Keratinocyte (primary cell): ENCODE measurements around the gene PER1. TPM values are rescaled to one million over a fixed set of nuclear protein-coding genes. Genes with fewer than 3 reads are reported as not detected.

Experiments used
- DNase-seq: peaks from one replicate; pipeline ENCODE4 v3.0.0-alpha.2; 2011; ENCODE audit warnings: low read depth, missing footprints, low spot score
- FAIRE-seq: peaks from 2 replicates; lab custom pipeline; 2011; peaks lifted over from hg19 to GRCh38; lab: Jason Lieb, UNC
- H2AFZ ChIP-seq: 2 replicates; pipeline ENCODE4 v1.6.0; 2012; ENCODE audit warnings: low read length, control low read depth, inconsistent platforms; ENCODE audit not compliant: control insufficient read depth
- H3K27ac ChIP-seq: 2 replicates; pipeline ENCODE4 v1.5.1; 2011; ENCODE audit warnings: low read length; ENCODE audit not compliant: control insufficient read depth, insufficient read depth
- H3K27me3 ChIP-seq: 3 replicates; pipeline ENCODE4 v1.6.0; 2011; ENCODE audit warnings: low read length; ENCODE audit not compliant: control insufficient read depth, insufficient read depth; ENCODE audit errors: extremely low read depth
- H3K36me3 ChIP-seq, 2 experiments: 2 replicates in 1 of 2; 3 replicates in 1 of 2; pipeline ENCODE4 v1.5.1; 2011; ENCODE audit warnings: low read length in 2 of 2, mild to moderate bottlenecking in 1 of 2; ENCODE audit not compliant: control insufficient read depth in 2 of 2, insufficient read depth in 2 of 2; ENCODE audit errors: extremely low read depth in 1 of 2
- H3K4me1 ChIP-seq: 3 replicates; pipeline ENCODE4 v1.5.1; 2011; ENCODE audit warnings: low read length; ENCODE audit not compliant: control insufficient read depth, insufficient read depth; ENCODE audit errors: extremely low read depth
- H3K4me2 ChIP-seq: 3 replicates; pipeline ENCODE4 v1.6.0; 2011; ENCODE audit warnings: low read depth, low read length; ENCODE audit not compliant: control insufficient read depth, insufficient read depth; ENCODE audit errors: extremely low read depth
- H3K4me3 ChIP-seq, 3 experiments: fragments of 200-600 bp in 1 of 3; sonication (generic) in 1 of 3; 2 replicates in 2 of 3; 3 replicates in 1 of 3; pipeline ENCODE4 v1.5.1; 2011 to 2016; ENCODE audit warnings: low read length in 3 of 3, mild to moderate bottlenecking in 3 of 3, control low read depth in 2 of 3, inconsistent platforms in 1 of 3, low read depth in 1 of 3, mixed read lengths in 1 of 3, mixed run types in 1 of 3, moderate library complexity in 1 of 3; ENCODE audit not compliant: control insufficient read depth in 2 of 3, insufficient read depth in 2 of 3; ENCODE audit errors: extremely low read depth in 1 of 3
- H3K79me2 ChIP-seq: 2 replicates; pipeline ENCODE4 v1.6.0; 2012; ENCODE audit warnings: low read length; ENCODE audit not compliant: control insufficient read depth, insufficient read depth
- H3K9ac ChIP-seq: 3 replicates; pipeline ENCODE4 v1.6.0; 2011; ENCODE audit warnings: low read length; ENCODE audit not compliant: control insufficient read depth, insufficient read depth; ENCODE audit errors: extremely low read depth
- H3K9me1 ChIP-seq: 3 replicates; pipeline ENCODE4 v1.6.0; 2011; ENCODE audit warnings: low read length; ENCODE audit not compliant: control insufficient read depth, insufficient read depth; ENCODE audit errors: extremely low read depth
- H3K9me3 ChIP-seq: 2 replicates; pipeline ENCODE4 v1.5.1; 2012; ENCODE audit warnings: low read depth, low read length; ENCODE audit not compliant: control insufficient read depth
- H4K20me1 ChIP-seq: 3 replicates; pipeline ENCODE4 v1.6.0; 2011; ENCODE audit warnings: low read length; ENCODE audit not compliant: control insufficient read depth, insufficient read depth; ENCODE audit errors: extremely low read depth
- EZH2 ChIP-seq: IDR thresholded peaks from one replicate; pipeline ENCODE4 v1.6.1; 2012; ENCODE audit warnings: inconsistent platforms, mild to moderate bottlenecking, low read length, moderate library complexity
- dilution Hi-C: fragments of 300-500 bp; cut with MboI; formaldehyde crosslinking; loops from one replicate; pipeline ENCODE4 v1.7.0; 2020; ENCODE audit warnings: low sequenced_read_pairs; ENCODE audit not compliant: extremely low pct_ligation_motif_present
- polyA plus RNA-seq, 5 experiments: library from polyadenylated mRNA; depleted of rRNA in 3 of 5; stranded (reverse) in 3 of 5; stranded (forward) in 1 of 5; unstranded in 1 of 5; fragments of >200 nt; gene quantifications; 1 replicate in 1 of 5; 2 replicates in 3 of 5; 3 replicates in 1 of 5; pipeline versions ENCODE4 v1.2.1 to v1.2.3, GENCODE V29; 2011 to 2012; ENCODE audit warnings: missing spikeins in 2 of 5, low read depth in 1 of 5, low replicate concordance in 1 of 5
- TF ChIP-seq, protein P1 (sequence below), 3 experiments: IDR thresholded peaks in 1 of 3; conservative IDR thresholded peaks in 1 of 3; optimal IDR thresholded peaks in 1 of 3; 2 replicates in 2 of 3; 3 replicates in 1 of 3; pipeline versions ENCODE3 to v1.5.1; 2011; ENCODE audit warnings: low read length in 3 of 3, mild to moderate bottlenecking in 3 of 3, moderate library complexity in 2 of 3, control low read depth in 1 of 3, inconsistent platforms in 1 of 3; ENCODE audit not compliant: insufficient read depth in 2 of 3; ENCODE audit errors: extremely low read depth in 1 of 3

PER1 gene
- polyA plus RNA-seq, 1 donor (not counting 4 experiments of a cell fraction or from before 2014, with no cell fraction given): 15.1 TPM

DNA sequence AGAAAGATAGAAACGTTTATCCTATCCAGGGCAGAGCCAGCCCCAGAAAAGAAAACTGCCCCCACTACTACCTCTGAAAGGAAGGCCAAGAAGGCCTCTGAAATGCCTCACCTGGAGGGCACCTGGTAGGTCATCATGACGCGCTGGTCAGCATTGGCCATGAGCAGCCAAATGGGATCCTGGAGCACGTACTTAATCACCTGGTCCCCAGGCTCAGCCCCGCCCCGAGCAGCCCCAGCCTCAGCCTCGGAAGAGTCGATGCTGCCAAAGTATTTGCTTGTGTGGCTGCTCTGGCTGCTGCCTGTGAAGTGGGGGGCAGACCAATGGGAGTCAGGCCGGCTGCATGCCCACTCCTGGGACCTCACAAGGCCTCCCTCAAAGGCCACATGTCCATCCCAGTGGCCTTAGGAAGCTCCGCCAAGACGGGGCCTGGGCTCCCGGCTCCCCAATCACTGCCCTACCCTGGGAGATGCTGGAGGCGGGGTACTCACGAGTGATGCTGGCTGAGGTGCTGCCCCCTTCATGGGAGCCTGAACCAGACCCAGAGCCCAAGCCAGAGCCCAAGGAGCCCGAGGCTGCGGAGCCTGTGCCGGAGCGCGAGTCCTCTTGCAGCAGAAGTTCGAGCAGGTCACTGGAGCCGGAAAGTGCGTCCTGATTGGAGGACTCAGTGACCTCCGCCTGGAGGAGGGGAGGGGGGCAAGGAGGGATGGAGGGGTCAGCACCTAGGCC is 9.9 kb downstream of the PER1 start:
- DNase-seq: no peak
- no peak for FAIRE-seq
- TF ChIP-seq, protein P1, sequence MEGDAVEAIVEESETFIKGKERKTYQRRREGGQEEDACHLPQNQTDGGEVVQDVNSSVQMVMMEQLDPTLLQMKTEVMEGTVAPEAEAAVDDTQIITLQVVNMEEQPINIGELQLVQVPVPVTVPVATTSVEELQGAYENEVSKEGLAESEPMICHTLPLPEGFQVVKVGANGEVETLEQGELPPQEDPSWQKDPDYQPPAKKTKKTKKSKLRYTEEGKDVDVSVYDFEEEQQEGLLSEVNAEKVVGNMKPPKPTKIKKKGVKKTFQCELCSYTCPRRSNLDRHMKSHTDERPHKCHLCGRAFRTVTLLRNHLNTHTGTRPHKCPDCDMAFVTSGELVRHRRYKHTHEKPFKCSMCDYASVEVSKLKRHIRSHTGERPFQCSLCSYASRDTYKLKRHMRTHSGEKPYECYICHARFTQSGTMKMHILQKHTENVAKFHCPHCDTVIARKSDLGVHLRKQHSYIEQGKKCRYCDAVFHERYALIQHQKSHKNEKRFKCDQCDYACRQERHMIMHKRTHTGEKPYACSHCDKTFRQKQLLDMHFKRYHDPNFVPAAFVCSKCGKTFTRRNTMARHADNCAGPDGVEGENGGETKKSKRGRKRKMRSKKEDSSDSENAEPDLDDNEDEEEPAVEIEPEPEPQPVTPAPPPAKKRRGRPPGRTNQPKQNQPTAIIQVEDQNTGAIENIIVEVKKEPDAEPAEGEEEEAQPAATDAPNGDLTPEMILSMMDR (optimal IDR thresholded peaks at IDR 0.05 in 1 of 3, IDR thresholded peaks at IDR 0.05 in 1 of 3, conservative IDR thresholded peaks at IDR 0.05 in 1 of 3; ENCODE audit: extremely low read depth in 1 of 3, insufficient read depth in 2 of 3, low read length in 3 of 3): no peak
- TF ChIP-seq EZH2: no peak

DNA sequence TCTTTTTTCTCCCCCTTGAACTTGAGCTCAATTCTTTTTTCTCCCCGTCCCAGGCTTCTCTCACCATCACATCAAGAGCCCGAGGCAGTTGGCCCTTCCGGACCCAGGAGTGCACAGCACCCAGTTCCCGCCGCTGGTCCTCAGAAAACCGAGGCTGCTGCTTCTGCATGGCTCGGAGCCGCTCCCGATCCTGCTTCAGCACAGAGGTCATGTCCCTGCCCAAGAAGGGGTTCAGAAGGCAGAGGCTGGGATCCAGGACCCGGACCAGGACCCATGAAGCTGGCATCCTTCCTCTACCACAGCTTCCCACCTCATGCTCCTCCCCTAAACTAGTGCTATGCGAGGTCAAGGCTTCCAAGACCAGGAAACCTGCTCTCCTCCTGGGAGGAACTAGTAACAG is 10.5 kb downstream of the PER1 start:
- peaks cover 48 to 54% of the 10 kb centered on the region in 2 experiments for H3K36me3 ChIP-seq
- no peak for DNase-seq
- no peak overlapping the region for H3K9ac ChIP-seq
- TF ChIP-seq, protein P1 (optimal IDR thresholded peaks at IDR 0.05 in 1 of 3, IDR thresholded peaks at IDR 0.05 in 1 of 3, conservative IDR thresholded peaks at IDR 0.05 in 1 of 3; ENCODE audit: extremely low read depth in 1 of 3, insufficient read depth in 2 of 3, low read length in 3 of 3): no peak
- no peak for TF ChIP-seq EZH2
- H3K79me2 ChIP-seq: no peaks in the 10 kb centered on the region
- no peak overlapping the region for H3K27ac ChIP-seq
- no peak overlapping the region for H2AFZ ChIP-seq
- H3K27me3 ChIP-seq: no peaks in the 10 kb centered on the region
- no peak overlapping the region for H3K4me2 ChIP-seq
- no peaks in the 10 kb centered on the region for H3K9me3 ChIP-seq
- no peak overlapping the region for H3K4me3 ChIP-seq
- H3K9me1 ChIP-seq: no peaks in the 10 kb centered on the region
- dilution Hi-C loops: no loop called here
- H4K20me1 ChIP-seq: peaks cover 9% of the 10 kb centered on the region
- FAIRE-seq: no peak
- H3K4me1 ChIP-seq: peaks cover 16% of the 10 kb centered on the region

More for the DNA sequence above, 9.9 kb downstream of the PER1 start:
- H3K36me3 ChIP-seq: peaks cover 54 to 60% of the 10 kb centered on the region in 2 experiments
- H4K20me1 ChIP-seq: peaks cover 11% of the 10 kb centered on the region
- no peak overlapping the region for H3K4me3 ChIP-seq
- peaks cover 16% of the 10 kb centered on the region for H3K4me1 ChIP-seq
- dilution Hi-C loops: no loop called here
- H3K27me3 ChIP-seq: no peaks in the 10 kb centered on the region
- H3K79me2 ChIP-seq: no peaks in the 10 kb centered on the region
- no peak overlapping the region for H3K27ac ChIP-seq
- H3K9me1 ChIP-seq: no peaks in the 10 kb centered on the region
- no peaks in the 10 kb centered on the region for H3K9me3 ChIP-seq
- H3K4me2 ChIP-seq: no peak overlapping the region
- no peak overlapping the region for H2AFZ ChIP-seq
- no peak overlapping the region for H3K9ac ChIP-seq
